HS-5 (cell line): ENCODE measurements around the gene DOK4.
"Not testable (repeated sequence)": the region's sequence is repeated elsewhere in the genome, so short reads cannot be mapped to it uniquely, and the experiment has no call there.

Experiments
- DNase-seq: peaks from one replicate; pipeline ENCODE4 v3.0.0-alpha.2; 2012; ENCODE audit warnings: low read depth

The DOK4 gene

GRCh38 chr16:57502048-57502775 lies 15.9 kb upstream of the DOK4 start:
- no peak for DNase-seq

- no peak for DNase-seq
These were observed 15.2 kb upstream of the DOK4 start for GRCh38 chr16:57501492-57501891.

GRCh38 chr16:57500578-57501111 lies 14.4 kb upstream of the DOK4 start:
- DNase-seq: no peak

GRCh38 chr16:57499941-57500340 lies 13.6 kb upstream of the DOK4 start:
- DNase-seq: not testable (repeated sequence)

- no peak for DNase-seq
These were observed 11.7 kb upstream of the DOK4 start for GRCh38 chr16:57498031-57498430.

- no peak for DNase-seq
These were observed 10.8 kb upstream of the DOK4 start for GRCh38 chr16:57497121-57497520.

GRCh38 chr16:57493767-57494166 lies 7.5 kb upstream of the DOK4 start:
- no peak for DNase-seq

GRCh38 chr16:57489229-57489628 lies 2.9 kb upstream of the DOK4 start:
- DNase-seq: no peak

GRCh38 chr16:57486858-57487834 lies 853 bp upstream of the DOK4 start:
- no peak for DNase-seq

GRCh38 chr16:57485091-57485915 lies 990 bp downstream of the DOK4 start:
- DNase-seq: no peak

GRCh38 chr16:57484515-57485005 lies 1.7 kb downstream of the DOK4 start:
- no peak for DNase-seq

- no peak for DNase-seq
These were observed 2.4 kb downstream of the DOK4 start for GRCh38 chr16:57483725-57484514.

- DNase-seq: no peak
These were observed 3.3 kb downstream of the DOK4 start for GRCh38 chr16:57482845-57483545.

- DNase-seq: no peak
These were observed 4.9 kb downstream of the DOK4 start for GRCh38 chr16:57481421-57481820.

- DNase-seq: no peak
These were observed 5.5 kb downstream of the DOK4 start for GRCh38 chr16:57480754-57481230.

- no peak for DNase-seq
These were observed 6.1 kb downstream of the DOK4 start for GRCh38 chr16:57479976-57480753.

GRCh38 chr16:57479205-57479975 lies 6.9 kb downstream of the DOK4 start:
- DNase-seq: peak; percentile 20

- DNase-seq: no peak
These were observed 7.7 kb downstream of the DOK4 start for GRCh38 chr16:57478396-57479204.
